GM12878 (cell line): ENCODE measurements around the gene MARCHF9.

ENCODE experiments used
- CTCF ChIP-seq, 3 experiments: IDR thresholded peaks in 2 of 3; conservative IDR thresholded peaks in 1 of 3; 2 replicates each; pipeline ENCODE4 v1.5.1; 2011; ENCODE audit warnings: low read depth in 3 of 3, low read length in 3 of 3, mild to moderate bottlenecking in 3 of 3, control low read depth in 2 of 3, moderate library complexity in 2 of 3, inconsistent platforms in 1 of 3, mixed read lengths in 1 of 3; ENCODE audit not compliant: control insufficient read depth in 2 of 3, insufficient read depth in 1 of 3; ENCODE audit errors: extremely low read depth in 1 of 3
- ELK1 ChIP-seq: IDR thresholded peaks from 2 replicates; pipeline ENCODE4 v1.6.1; 2012; ENCODE audit warnings: low read depth, low read length, improper control_type of control experiment
- EZH2 ChIP-seq: IDR thresholded peaks from 2 replicates; pipeline ENCODE4 v1.6.1; 2012; ENCODE audit warnings: low read depth, mild to moderate bottlenecking, control low read depth, inconsistent platforms, low read length, borderline replicate concordance; ENCODE audit not compliant: control insufficient read depth
- HDAC6 ChIP-seq: fragments of 200-600 bp; sonication (generic); IDR thresholded peaks from one replicate; pipeline ENCODE4 v1.8.0; 2017; ENCODE audit warnings: antibody characterized with exemption; ENCODE audit not compliant: unreplicated experiment
- POLR2A ChIP-seq: IDR thresholded peaks from 2 replicates; pipeline ENCODE4 v1.6.1; 2011; ENCODE audit warnings: low read depth, mild to moderate bottlenecking, low read length
- RAD21 ChIP-seq: IDR thresholded peaks from 2 replicates; pipeline ENCODE4 v1.6.1; 2011; ENCODE audit warnings: mild to moderate bottlenecking, low read depth, low read length, moderate library complexity; ENCODE audit not compliant: insufficient read depth
- SMAD1 ChIP-seq: fragments of 450-650 bp; IDR thresholded peaks from 2 replicates; pipeline ENCODE4 v1.6.1; 2018; ENCODE audit warnings: mild to moderate bottlenecking, low read depth; ENCODE audit not compliant: partially characterized antibody
- SMARCA5 ChIP-seq: fragments of 450-650 bp; IDR thresholded peaks from 2 replicates; pipeline ENCODE4 v1.6.1; 2017; ENCODE audit warnings: mild to moderate bottlenecking
- ZNF207 ChIP-seq: fragments of 450-650 bp; IDR thresholded peaks from 2 replicates; pipeline ENCODE4 v1.6.1; 2014; ENCODE audit warnings: antibody characterized with exemption, mild to moderate bottlenecking, borderline replicate concordance

DNA sequence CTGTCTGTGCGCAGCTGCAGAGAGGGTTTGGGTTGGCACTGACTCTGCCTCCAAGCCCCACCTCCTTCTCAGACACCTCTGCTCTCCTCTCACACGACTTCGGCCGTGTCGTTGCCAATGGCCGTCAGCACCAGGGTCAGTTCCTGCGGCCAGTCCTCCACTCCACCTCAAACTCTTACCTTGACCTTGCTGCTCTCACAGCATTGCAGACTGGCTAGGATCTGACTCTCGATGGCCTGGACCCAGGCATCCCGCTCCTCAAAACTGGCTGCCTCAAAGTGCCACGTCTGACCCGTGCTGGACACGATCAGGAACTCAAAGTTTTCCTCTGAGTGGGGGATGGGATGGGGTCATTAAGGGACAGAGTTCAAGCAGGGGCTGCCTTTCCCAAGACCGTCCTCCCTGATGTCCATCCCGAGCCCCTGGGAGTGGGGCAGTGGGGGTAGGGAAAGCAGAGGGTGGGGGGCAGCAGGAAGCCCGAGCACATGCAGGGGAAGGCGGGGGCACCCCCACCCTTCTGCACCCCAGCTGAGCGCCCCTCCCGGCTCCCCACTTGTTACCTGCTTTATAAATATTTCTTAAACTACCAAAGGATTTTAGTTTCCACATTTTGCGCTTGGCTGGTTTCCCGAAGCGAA, 27.0 kb upstream of the MARCHF9 start:
- TF ChIP-seq POLR2A (no peak), RAD21 (no peak), HDAC6 (no peak), EZH2 (no peak), SMAD1 (no peak), ZNF207 (no peak), ELK1 (no peak), CTCF (IDR thresholded peaks at IDR 0.05 in 2 of 3, conservative IDR thresholded peaks at IDR 0.05 in 1 of 3; ENCODE audit: control insufficient read depth in 2 of 3, extremely low read depth in 1 of 3, insufficient read depth in 1 of 3, low read depth in 3 of 3, low read length in 3 of 3) (no peak), SMARCA5 (no peak)
